Testis (tissue), 2 donors: ENCODE data around the gene SSBP2.

Experiments
- POLR2A ChIP-seq: fragments of 450-650 bp; IDR thresholded peaks from one replicate; pipeline ENCODE4 v1.6.1; 2017; ENCODE audit warnings: antibody characterized with exemption, mild to moderate bottlenecking, moderate library complexity
- TF ChIP-seq, protein P1 (sequence below), 3 experiments: fragments of 450-650 bp in 2 of 3; fragments of 200-600 bp in 1 of 3; sonication (generic) in 1 of 3; IDR thresholded peaks; one replicate each; pipeline ENCODE4 v1.5.1; 2016 to 2019; ENCODE audit warnings: antibody characterized with exemption in 3 of 3, mild to moderate bottlenecking in 2 of 3, moderate library complexity in 1 of 3

DNA sequence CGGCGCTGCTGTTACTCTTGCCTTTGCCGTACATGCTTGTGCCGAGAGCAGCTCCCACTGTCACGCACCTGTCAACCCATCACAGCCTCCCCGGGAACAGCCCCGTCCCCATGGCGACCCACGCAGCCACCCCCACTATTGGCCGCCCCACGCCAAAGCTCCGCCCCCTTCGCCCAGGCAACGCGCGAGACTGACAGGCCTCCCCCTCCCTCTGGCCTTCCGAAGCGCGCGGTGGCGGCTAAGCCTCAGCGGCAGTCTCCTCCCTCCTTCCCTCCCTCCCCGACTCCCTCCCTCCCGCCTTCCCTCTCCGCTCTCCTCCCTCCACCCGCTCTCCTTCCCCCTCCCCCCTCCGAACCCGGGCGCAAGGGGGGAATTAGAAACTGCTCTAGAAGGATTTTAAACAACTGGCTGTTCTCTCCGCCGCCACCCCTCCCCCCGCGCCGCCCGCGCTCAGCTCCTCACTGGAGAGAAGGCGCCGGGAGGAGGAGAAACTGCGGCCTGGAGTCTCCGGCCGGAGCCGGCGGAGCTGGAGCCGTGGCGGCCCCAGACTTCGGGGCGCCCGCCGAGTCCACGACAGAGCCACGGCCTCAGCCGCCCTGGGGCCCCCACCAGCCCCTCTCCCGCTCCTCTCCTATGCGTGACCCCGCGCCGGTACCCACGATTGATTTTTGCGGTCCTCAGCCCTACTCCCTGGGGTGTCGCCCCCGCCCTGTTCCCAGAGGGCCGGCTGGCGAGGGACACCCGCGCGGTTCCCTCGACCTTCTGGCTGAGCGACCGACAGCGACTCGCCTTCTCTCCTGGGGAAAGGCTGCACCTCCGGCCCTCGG, at the start of gene SSBP2:
- TF ChIP-seq, protein P1, sequence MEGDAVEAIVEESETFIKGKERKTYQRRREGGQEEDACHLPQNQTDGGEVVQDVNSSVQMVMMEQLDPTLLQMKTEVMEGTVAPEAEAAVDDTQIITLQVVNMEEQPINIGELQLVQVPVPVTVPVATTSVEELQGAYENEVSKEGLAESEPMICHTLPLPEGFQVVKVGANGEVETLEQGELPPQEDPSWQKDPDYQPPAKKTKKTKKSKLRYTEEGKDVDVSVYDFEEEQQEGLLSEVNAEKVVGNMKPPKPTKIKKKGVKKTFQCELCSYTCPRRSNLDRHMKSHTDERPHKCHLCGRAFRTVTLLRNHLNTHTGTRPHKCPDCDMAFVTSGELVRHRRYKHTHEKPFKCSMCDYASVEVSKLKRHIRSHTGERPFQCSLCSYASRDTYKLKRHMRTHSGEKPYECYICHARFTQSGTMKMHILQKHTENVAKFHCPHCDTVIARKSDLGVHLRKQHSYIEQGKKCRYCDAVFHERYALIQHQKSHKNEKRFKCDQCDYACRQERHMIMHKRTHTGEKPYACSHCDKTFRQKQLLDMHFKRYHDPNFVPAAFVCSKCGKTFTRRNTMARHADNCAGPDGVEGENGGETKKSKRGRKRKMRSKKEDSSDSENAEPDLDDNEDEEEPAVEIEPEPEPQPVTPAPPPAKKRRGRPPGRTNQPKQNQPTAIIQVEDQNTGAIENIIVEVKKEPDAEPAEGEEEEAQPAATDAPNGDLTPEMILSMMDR (IDR thresholded peaks at IDR 0.05): no peak
- peak; percentile 34 for TF ChIP-seq POLR2A
